B cell (primary cell): ENCODE measurements around the gene PARP15. TPM values are rescaled to one million over a fixed set of nuclear protein-coding genes. Genes with fewer than 3 reads are reported as not detected.

Source experiments
- ATAC-seq: fragments of 200-7000 bp; cut with Tn5 transposase; one replicate; pipeline ENCODE4 v1.10.0; 2021; ENCODE audit warnings: low read depth, mild to moderate bottlenecking, moderate number of reproducible peaks, moderate library complexity
- CTCF ChIA-PET: fragments of 350-600 bp; sonication (Branson Sonifier 250); formaldehyde crosslinking; loops from one replicate; lab custom pipeline; 2021; ENCODE audit warnings: antibody characterized with exemption, inconsistent platforms; lab: Charles Lee
- POLR2A ChIA-PET: fragments of 350-600 bp; sonication (Branson Sonifier 250); formaldehyde crosslinking; loops from one replicate; lab custom pipeline; 2021; ENCODE audit warnings: antibody characterized with exemption; lab: Charles Lee
- DNase-seq: peaks from one replicate; pipeline ENCODE4 v3.0.0; 2013
- H2AFZ ChIP-seq: 2 replicates; pipeline ENCODE4 v1.6.1; 2012; ENCODE audit warnings: mild to moderate bottlenecking, low read depth, low read length; ENCODE audit not compliant: insufficient read depth, poor library complexity, severe bottlenecking
- H3K27ac ChIP-seq, 2 donors: 1 replicate in 1 of 2; 2 replicates in 1 of 2; pipeline ENCODE4 v1.5.1; 2012 to 2013; ENCODE audit warnings: low read length in 2 of 2, mild to moderate bottlenecking in 2 of 2, moderate library complexity in 1 of 2
- H3K27me3 ChIP-seq, 4 experiments: fragments of 200-600 bp in 1 of 4; sonication (generic) in 1 of 4; replicated peaks in 1 of 4; 1 replicate in 2 of 4; 2 replicates in 2 of 4; pipeline versions ENCODE4 v1.6.1 to v1.7.0; 2013 to 2016; ENCODE audit warnings: low read length in 3 of 4, mild to moderate bottlenecking in 2 of 4, mixed read lengths in 1 of 4, moderate library complexity in 1 of 4; ENCODE audit not compliant: insufficient read depth in 4 of 4, control insufficient read depth in 3 of 4; ENCODE audit errors: control extremely low read depth in 1 of 4
- H3K36me3 ChIP-seq, 2 experiments: replicated peaks in 1 of 2; 1 replicate in 1 of 2; 2 replicates in 1 of 2; pipeline versions ENCODE4 v1.6.1 to v1.7.1; 2013; ENCODE audit warnings: low read length in 1 of 2; ENCODE audit not compliant: insufficient read depth in 2 of 2, control insufficient read depth in 1 of 2; ENCODE audit errors: control extremely low read depth in 1 of 2, extremely low read depth in 1 of 2
- H3K4me1 ChIP-seq, 2 donors: fragments of 200-600 bp in 1 of 2; sonication (generic) in 1 of 2; 1 replicate in 1 of 2; 2 replicates in 1 of 2; pipeline versions ENCODE4 v1.5.1 to v1.6.1; 2013 to 2017; ENCODE audit warnings: low read length in 2 of 2; ENCODE audit not compliant: control insufficient read depth in 2 of 2, insufficient read depth in 2 of 2
- H3K4me2 ChIP-seq: replicated peaks from 2 replicates; pipeline ENCODE3; 2012; ENCODE audit warnings: mild to moderate bottlenecking, low read depth, low read length; ENCODE audit not compliant: poor library complexity, severe bottlenecking
- H3K4me3 ChIP-seq, 5 experiments: fragments of 200-600 bp in 1 of 5; sonication (generic) in 1 of 5; 1 replicate in 3 of 5; 2 replicates in 2 of 5; pipeline versions ENCODE4 v1.5.1 to v1.7.0; 2011 to 2016; ENCODE audit warnings: low read length in 4 of 5, mild to moderate bottlenecking in 4 of 5, low read depth in 2 of 5, control low read depth in 1 of 5, moderate library complexity in 1 of 5; ENCODE audit not compliant: insufficient read depth in 1 of 5; ENCODE audit errors: control extremely low read depth in 1 of 5, extremely low read depth in 1 of 5
- H3K79me2 ChIP-seq: fragments of 200-600 bp; sonication (generic); one replicate; pipeline ENCODE4 v1.6.0; 2016; ENCODE audit warnings: low read length; ENCODE audit not compliant: control insufficient read depth, insufficient read depth
- H3K9ac ChIP-seq: fragments of 200-600 bp; sonication (generic); 2 replicates; pipeline ENCODE4 v1.6.1; 2017; ENCODE audit warnings: mild to moderate bottlenecking, low read length, moderate library complexity
- H3K9me3 ChIP-seq, 3 donors: one replicate each; pipeline versions ENCODE4 v1.6.1 to v1.7.1; 2013; ENCODE audit warnings: low read length in 2 of 3; ENCODE audit not compliant: control insufficient read depth in 2 of 3, insufficient read depth in 1 of 3; ENCODE audit errors: control extremely low read depth in 1 of 3
- H4K20me1 ChIP-seq: 2 replicates; pipeline ENCODE4 v1.6.0; 2012; ENCODE audit warnings: mild to moderate bottlenecking, low read length; ENCODE audit not compliant: insufficient read depth, control insufficient read depth, poor library complexity, severe bottlenecking
- H3K27ac Mint-ChIP-seq: one replicate; pipeline ENCODE4 v1.8.0; 2021; ENCODE audit warnings: mixed read lengths
- H3K27me3 Mint-ChIP-seq: one replicate; pipeline ENCODE4 v1.8.0; 2021; ENCODE audit warnings: mixed read lengths
- H3K4me1 Mint-ChIP-seq: one replicate; pipeline ENCODE4 v1.8.0; 2021; ENCODE audit warnings: mixed read lengths
- H3K4me3 Mint-ChIP-seq: one replicate; pipeline ENCODE4 v1.8.0; 2021; ENCODE audit warnings: mixed read lengths
- H3K9me3 Mint-ChIP-seq: one replicate; pipeline ENCODE4 v1.8.0; 2022; ENCODE audit warnings: mixed read lengths; ENCODE audit not compliant: insufficient read depth
- EZH2 ChIP-seq: IDR thresholded peaks from 2 replicates; pipeline ENCODE4 v1.6.1; 2012; ENCODE audit warnings: borderline replicate concordance, low read depth, mild to moderate bottlenecking, moderate library complexity, low read length; ENCODE audit not compliant: insufficient read depth, poor library complexity, severe bottlenecking
- WGBS: methylation state at CpG from one replicate; pipeline ENCODE4 v1.1.5; 2013; ENCODE audit warnings: missing lambda C conversion rate; ENCODE audit not compliant: insufficient coverage; 5-methylcytosine and 5-hydroxymethylcytosine counted together
- intact Hi-C: fragments of 100-400 bp; cut with micrococcal nuclease; formaldehyde crosslinking; loops from one replicate; pipeline ENCODE4 v1.10.0; 2022
- polyA plus RNA-seq: library from polyadenylated mRNA; depleted of rRNA; stranded (reverse); fragments of >200 nt; gene quantifications from 2 replicates; pipeline ENCODE4 v1.2.3, GENCODE V29; 2012
- total RNA-seq, 2 donors: library from RNA; stranded (reverse); fragments of 120-200 nt in 1 of 2; gene quantifications; 1 replicate in 1 of 2; 2 replicates in 1 of 2; pipeline versions ENCODE4 v1.2.3 to v1.2.4, GENCODE V29; 2013 to 2022
- TF ChIP-seq, protein P1 (sequence below): fragments of 200-600 bp; IDR thresholded peaks from one replicate; pipeline ENCODE4 v1.8.0; 2022; ENCODE audit warnings: antibody characterized with exemption, mild to moderate bottlenecking

The PARP15 gene
- total and polyA plus RNA-seq, 2 donors (not counting 1 experiment from before 2014, with no cell fraction given) = 172 to 307 TPM

DNA sequence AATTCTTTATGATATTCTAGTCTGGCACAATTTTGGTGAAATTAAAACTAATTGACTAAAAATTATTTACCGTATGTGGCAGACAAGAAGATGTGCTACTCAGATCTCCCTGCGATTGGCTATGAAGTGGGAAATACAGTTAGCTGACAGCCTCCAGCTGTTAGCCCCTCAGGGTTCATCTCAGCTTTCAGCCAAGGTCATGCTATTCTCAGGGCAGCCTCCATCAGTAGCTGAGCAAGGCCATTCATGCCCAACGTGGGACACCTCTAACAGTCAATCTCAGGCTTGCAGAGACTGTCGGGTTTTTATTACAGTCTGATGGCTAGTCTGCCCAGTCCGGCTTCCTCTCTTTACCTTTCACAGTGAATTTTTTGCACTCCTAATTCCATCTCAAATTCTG, 20.1 kb upstream of the PARP15 start:
- Histone ChIP-seq H4K20me1 (no peaks in the 10 kb centered on the region), H3K4me1 (peaks cover 11 to 12% of the 10 kb centered on the region in 2 donors), H3K9me3 (no peaks in the 10 kb centered on the region), H2AFZ (no peak overlapping the region), H3K79me2 (peaks cover 59% of the 10 kb centered on the region), H3K27me3 (no peaks in the 10 kb centered on the region), H3K27ac (no peak overlapping the region), H3K36me3 (peaks cover 0 to 62% of the 10 kb centered on the region in 2 experiments), H3K4me3 (no peak overlapping the region), H3K9ac (no peak overlapping the region), H3K4me2 (no peak overlapping the region)
- TF ChIP-seq, protein P1, sequence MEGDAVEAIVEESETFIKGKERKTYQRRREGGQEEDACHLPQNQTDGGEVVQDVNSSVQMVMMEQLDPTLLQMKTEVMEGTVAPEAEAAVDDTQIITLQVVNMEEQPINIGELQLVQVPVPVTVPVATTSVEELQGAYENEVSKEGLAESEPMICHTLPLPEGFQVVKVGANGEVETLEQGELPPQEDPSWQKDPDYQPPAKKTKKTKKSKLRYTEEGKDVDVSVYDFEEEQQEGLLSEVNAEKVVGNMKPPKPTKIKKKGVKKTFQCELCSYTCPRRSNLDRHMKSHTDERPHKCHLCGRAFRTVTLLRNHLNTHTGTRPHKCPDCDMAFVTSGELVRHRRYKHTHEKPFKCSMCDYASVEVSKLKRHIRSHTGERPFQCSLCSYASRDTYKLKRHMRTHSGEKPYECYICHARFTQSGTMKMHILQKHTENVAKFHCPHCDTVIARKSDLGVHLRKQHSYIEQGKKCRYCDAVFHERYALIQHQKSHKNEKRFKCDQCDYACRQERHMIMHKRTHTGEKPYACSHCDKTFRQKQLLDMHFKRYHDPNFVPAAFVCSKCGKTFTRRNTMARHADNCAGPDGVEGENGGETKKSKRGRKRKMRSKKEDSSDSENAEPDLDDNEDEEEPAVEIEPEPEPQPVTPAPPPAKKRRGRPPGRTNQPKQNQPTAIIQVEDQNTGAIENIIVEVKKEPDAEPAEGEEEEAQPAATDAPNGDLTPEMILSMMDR = no peak
- TF ChIP-seq EZH2 = no peak
- ATAC-seq (no peak), DNase-seq (no peak)
- H3K4me3 Mint-ChIP-seq = no peak overlapping the region
- H3K27ac Mint-ChIP-seq = no peak overlapping the region
- peaks cover 28% of the 10 kb centered on the region for H3K4me1 Mint-ChIP-seq
- 93% methylated on average over 2 of the region's 5 CpGs for WGBS
- intact Hi-C loops = no loop called here
- H3K9me3 Mint-ChIP-seq = no peaks in the 10 kb centered on the region
- H3K27me3 Mint-ChIP-seq = no peaks in the 10 kb centered on the region
- ChIA-PET POLR2A (no interaction called here), CTCF (interaction anchor here (0.6 to 15.3 kb wide), 2 partner anchors 57 to 119 kb away, joined by 3 to 293 read pairs; partner anchors contain the start of gene PARP14)

DNA sequence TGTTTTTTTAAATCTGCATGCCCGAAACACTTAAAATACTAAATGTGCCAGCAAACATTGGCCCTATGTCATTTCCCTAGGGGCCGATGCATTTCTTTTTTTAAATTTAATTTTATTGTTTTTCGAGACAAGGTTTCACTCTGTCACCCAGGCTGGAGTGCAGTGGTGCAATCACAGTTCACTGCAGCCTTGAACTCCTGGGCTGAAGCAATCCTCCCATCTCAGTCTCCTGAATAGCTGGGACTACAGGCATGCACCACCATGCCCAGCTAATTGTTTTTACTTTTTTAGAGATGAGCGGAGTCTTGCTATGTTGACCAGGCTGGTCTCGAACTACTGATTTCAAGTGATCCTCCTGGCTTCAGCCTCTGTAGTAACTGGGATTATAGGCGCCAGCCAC, 18.8 kb upstream of the PARP15 start:
- H3K36me3 ChIP-seq = peaks cover 0 to 55% of the 10 kb centered on the region in 2 experiments
- TF ChIP-seq, protein P1 = no peak
- TF ChIP-seq EZH2 = no peak
- H3K27ac ChIP-seq = no peak overlapping the region
- no peak overlapping the region for H3K4me2 ChIP-seq
- H3K4me1 Mint-ChIP-seq = peaks cover 40% of the 10 kb centered on the region
- peaks cover 71% of the 10 kb centered on the region for H3K79me2 ChIP-seq
- WGBS = no CpG with 5 or more reads among the region's 6 CpGs
- H3K9ac ChIP-seq = no peak overlapping the region
- ATAC-seq (no peak), DNase-seq (no peak)
- no peaks in the 10 kb centered on the region for H4K20me1 ChIP-seq
- no peaks in the 10 kb centered on the region for H3K27me3 Mint-ChIP-seq
- H2AFZ ChIP-seq = no peak overlapping the region
- no peaks in the 10 kb centered on the region for H3K9me3 Mint-ChIP-seq
- H3K4me1 ChIP-seq = peaks cover 21 to 22% of the 10 kb centered on the region in 2 donors
- H3K9me3 ChIP-seq = no peaks in the 10 kb centered on the region
- no peak overlapping the region for H3K4me3 Mint-ChIP-seq
- ChIA-PET CTCF (interaction anchor here (1.0 to 15.3 kb wide), 12 partner anchors 10 to 1011 kb away, joined by 3 to 293 read pairs (median 4); partner anchors contain the start of genes HSPBAP1 and PARP14), POLR2A (interaction anchor here (0.6 kb wide), 1 partner anchor 166 kb away, joined by 3 read pairs; no protein-coding TSS in a partner anchor)
- no peaks in the 10 kb centered on the region for H3K27me3 ChIP-seq
- H3K4me3 ChIP-seq = no peak overlapping the region
- intact Hi-C loops = no loop called here
- no peak overlapping the region for H3K27ac Mint-ChIP-seq
